Mesendoderm (in vitro differentiated cells): ENCODE results near the gene DOCK2.

ENCODE experiments used
- DNase-seq: peaks from one replicate; pipeline ENCODE4 v3.0.0; 2013
- H2AK5ac ChIP-seq: 2 replicates; pipeline ENCODE4 v1.6.1; 2013; ENCODE audit warnings: low read length, inconsistent platforms
- H2BK120ac ChIP-seq: 2 replicates; pipeline ENCODE4 v1.6.1; 2013; ENCODE audit warnings: low read depth, mild to moderate bottlenecking, low read length, moderate library complexity, mixed read lengths
- H2BK15ac ChIP-seq: replicated peaks from 2 replicates; pipeline ENCODE4 v1.6.1; 2013; ENCODE audit warnings: low read depth, mild to moderate bottlenecking, moderate library complexity
- H2BK5ac ChIP-seq: 2 replicates; pipeline ENCODE4 v1.6.1; 2013; ENCODE audit warnings: low read length, inconsistent platforms
- H3K18ac ChIP-seq: 2 replicates; pipeline ENCODE4 v1.6.1; 2013; ENCODE audit warnings: mild to moderate bottlenecking, low read length, mixed read lengths
- H3K23ac ChIP-seq: one replicate; pipeline ENCODE4 v1.6.1; 2013; ENCODE audit warnings: low read length
- H3K27ac ChIP-seq: 2 replicates; pipeline ENCODE4 v1.5.1; 2013; ENCODE audit warnings: low read depth, mild to moderate bottlenecking, inconsistent platforms, low read length, moderate library complexity
- H3K27me3 ChIP-seq: 2 replicates; pipeline ENCODE4 v1.6.1; 2013; ENCODE audit warnings: low read length, control low read depth, mild to moderate bottlenecking, inconsistent platforms; ENCODE audit not compliant: insufficient read depth, poor library complexity
- H3K36me3 ChIP-seq: 2 replicates; pipeline ENCODE4 v1.6.1; 2013; ENCODE audit warnings: low read length, inconsistent platforms; ENCODE audit not compliant: control insufficient read depth, insufficient read depth
- H3K4ac ChIP-seq: one replicate; pipeline ENCODE4 v1.6.1; 2013; ENCODE audit warnings: low read depth, mild to moderate bottlenecking, low read length, moderate library complexity
- H3K4me1 ChIP-seq: 2 replicates; pipeline ENCODE4 v1.6.1; 2013; ENCODE audit warnings: low read depth, low read length, inconsistent platforms; ENCODE audit not compliant: control insufficient read depth
- H3K4me2 ChIP-seq: 2 replicates; pipeline ENCODE4 v1.6.1; 2013; ENCODE audit warnings: low read length
- H3K4me3 ChIP-seq: 2 replicates; pipeline ENCODE4 v1.5.1; 2013; ENCODE audit warnings: mild to moderate bottlenecking, low read length
- H3K56ac ChIP-seq: one replicate; pipeline ENCODE4 v1.6.1; 2013; ENCODE audit warnings: low read length
- H3K79me1 ChIP-seq: 2 replicates; pipeline ENCODE4 v1.6.1; 2013; ENCODE audit warnings: low read length, inconsistent platforms
- H3K79me2 ChIP-seq: 2 replicates; pipeline ENCODE4 v1.6.1; 2013; ENCODE audit warnings: mild to moderate bottlenecking, low read length; ENCODE audit not compliant: control insufficient read depth, insufficient read depth
- H3K9ac ChIP-seq: 2 replicates; pipeline ENCODE4 v1.6.1; 2013; ENCODE audit warnings: low read length, inconsistent platforms
- H4K5ac ChIP-seq: one replicate; pipeline ENCODE4 v1.6.1; 2013; ENCODE audit warnings: low read length
- H4K8ac ChIP-seq: one replicate; pipeline ENCODE4 v1.6.1; 2013; ENCODE audit warnings: low read depth, mild to moderate bottlenecking, control low read depth, low read length, moderate library complexity
- WGBS: extraction: QIAGEN DNeasy Blood & Tissue Kit; methylation state at CpG from one replicate; pipeline ENCODE4 v1.1.7; 2013; ENCODE audit warnings: low lambda C conversion rate, missing lambda C conversion rate; ENCODE audit not compliant: insufficient coverage; ENCODE audit errors: extremely low coverage; 5-methylcytosine and 5-hydroxymethylcytosine counted together

The DOCK2 gene

GRCh38 chr5:169918228-169918627, 281.2 kb downstream of the DOCK2 start:
- Histone ChIP-seq H3K4me2 (no peak overlapping the region), H3K79me1 (no peaks in the 10 kb centered on the region), H3K27ac (no peak overlapping the region), H3K36me3 (no peaks in the 10 kb centered on the region), H2BK5ac (no peak overlapping the region), H3K23ac (no peak overlapping the region), H2BK15ac (no peak overlapping the region), H3K27me3 (no peaks in the 10 kb centered on the region), H2AK5ac (no peak overlapping the region), H3K4me1 (no peaks in the 10 kb centered on the region), H4K5ac (no peak overlapping the region), H3K56ac (no peak overlapping the region), H3K4ac (no peak overlapping the region), H3K9ac (no peak overlapping the region), H4K8ac (no peak overlapping the region), H2BK120ac (no peak overlapping the region), H3K79me2 (no peaks in the 10 kb centered on the region), H3K4me3 (no peak overlapping the region), H3K18ac (no peak overlapping the region)
- no peak for DNase-seq
- WGBS, result no CpG with 5 or more reads among the region's 2 CpGs

- Histone ChIP-seq H4K8ac (no peak overlapping the region), H3K9ac (no peak overlapping the region), H2AK5ac (no peak overlapping the region), H3K4me1 (no peaks in the 10 kb centered on the region), H4K5ac (no peak overlapping the region), H3K23ac (no peak overlapping the region), H3K27me3 (no peaks in the 10 kb centered on the region), H3K36me3 (no peaks in the 10 kb centered on the region), H3K56ac (no peak overlapping the region), H3K79me1 (no peaks in the 10 kb centered on the region), H3K27ac (no peak overlapping the region), H3K18ac (no peak overlapping the region), H3K79me2 (no peaks in the 10 kb centered on the region), H3K4me3 (no peak overlapping the region), H3K4ac (no peak overlapping the region), H2BK5ac (no peak overlapping the region), H2BK120ac (no peak overlapping the region), H3K4me2 (no peak overlapping the region), H2BK15ac (no peak overlapping the region)
- DNase-seq, result no peak
- WGBS, result no CpG with 5 or more reads among the region's 3 CpGs
These were observed 283.4 kb downstream of the DOCK2 start for GRCh38 chr5:169920474-169920873.

- no peak overlapping the region for H3K9ac ChIP-seq
- H3K27ac ChIP-seq, result no peak overlapping the region
- no peaks in the 10 kb centered on the region for H3K36me3 ChIP-seq
- H4K8ac ChIP-seq, result no peak overlapping the region
- no peaks in the 10 kb centered on the region for H3K79me1 ChIP-seq
- no peak overlapping the region for H3K56ac ChIP-seq
- peak; percentile 27 for DNase-seq
- no peak overlapping the region for H3K4ac ChIP-seq
- H3K23ac ChIP-seq, result no peak overlapping the region
- no peak overlapping the region for H4K5ac ChIP-seq
- no peak overlapping the region for H3K4me3 ChIP-seq
- H3K4me1 ChIP-seq, result no peaks in the 10 kb centered on the region
- WGBS, result no CpG with 5 or more reads among the region's 3 CpGs
- H2BK5ac ChIP-seq, result no peak overlapping the region
- H2BK15ac ChIP-seq, result no peak overlapping the region
- no peak overlapping the region for H3K18ac ChIP-seq
- H2BK120ac ChIP-seq, result no peak overlapping the region
- no peaks in the 10 kb centered on the region for H3K27me3 ChIP-seq
- H3K4me2 ChIP-seq, result no peak overlapping the region
- H3K79me2 ChIP-seq, result no peaks in the 10 kb centered on the region
- H2AK5ac ChIP-seq, result no peak overlapping the region
These were observed 284.3 kb downstream of the DOCK2 start for GRCh38 chr5:169921384-169921783.

DNA sequence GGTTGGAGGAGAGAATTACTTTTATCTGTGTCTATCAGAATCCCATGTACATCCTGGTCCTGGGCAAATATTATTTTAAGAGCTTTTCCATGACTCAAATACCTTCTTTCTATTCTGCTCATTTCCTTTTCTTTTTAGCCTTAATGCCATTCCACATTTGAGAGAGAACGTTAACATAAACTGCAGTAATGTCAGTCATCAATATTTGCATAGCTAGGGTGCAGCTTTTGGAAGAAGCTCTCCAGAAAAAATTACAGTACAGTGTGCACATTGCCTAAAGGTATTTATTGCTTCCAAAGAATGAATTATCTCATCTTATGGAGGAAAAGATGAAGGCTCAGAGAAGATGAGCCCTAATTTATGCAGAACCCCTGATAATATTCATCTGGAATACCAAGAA, 284.9 kb downstream of the DOCK2 start:
- H3K4me1 ChIP-seq, result no peaks in the 10 kb centered on the region
- H2BK5ac ChIP-seq, result no peak overlapping the region
- H3K4me3 ChIP-seq, result no peak overlapping the region
- H2AK5ac ChIP-seq, result no peak overlapping the region
- no peaks in the 10 kb centered on the region for H3K27me3 ChIP-seq
- H3K4me2 ChIP-seq, result no peak overlapping the region
- no peak overlapping the region for H4K8ac ChIP-seq
- no peak overlapping the region for H4K5ac ChIP-seq
- no peak for DNase-seq
- no peaks in the 10 kb centered on the region for H3K79me2 ChIP-seq
- no peak overlapping the region for H3K27ac ChIP-seq
- H3K79me1 ChIP-seq, result no peaks in the 10 kb centered on the region
- WGBS, result no CpG with 5 or more reads among the region's 1 CpG
- no peak overlapping the region for H3K56ac ChIP-seq
- no peak overlapping the region for H3K23ac ChIP-seq
- H2BK15ac ChIP-seq, result no peak overlapping the region
- no peak overlapping the region for H3K18ac ChIP-seq
- H2BK120ac ChIP-seq, result no peak overlapping the region
- no peak overlapping the region for H3K4ac ChIP-seq
- no peaks in the 10 kb centered on the region for H3K36me3 ChIP-seq
- no peak overlapping the region for H3K9ac ChIP-seq

- Histone ChIP-seq H3K4me1 (no peaks in the 10 kb centered on the region), H3K79me2 (no peaks in the 10 kb centered on the region), H2BK5ac (no peak overlapping the region), H3K36me3 (no peaks in the 10 kb centered on the region), H3K4me2 (no peak overlapping the region), H3K56ac (no peak overlapping the region), H3K23ac (no peak overlapping the region), H2BK120ac (no peak overlapping the region), H3K4ac (no peak overlapping the region), H3K4me3 (no peak overlapping the region), H3K27ac (no peak overlapping the region), H2BK15ac (no peak overlapping the region), H3K9ac (no peak overlapping the region), H4K8ac (no peak overlapping the region), H4K5ac (no peak overlapping the region), H3K79me1 (no peaks in the 10 kb centered on the region), H3K18ac (no peak overlapping the region), H2AK5ac (no peak overlapping the region), H3K27me3 (no peaks in the 10 kb centered on the region)
- DNase-seq, result no peak
- no CpG with 5 or more reads among the region's 1 CpG for WGBS
These were observed 285.4 kb downstream of the DOCK2 start for GRCh38 chr5:169922474-169922873.

- no peaks in the 10 kb centered on the region for H3K4me1 ChIP-seq
- H3K27ac ChIP-seq, result no peak overlapping the region
- H3K18ac ChIP-seq, result no peak overlapping the region
- H4K5ac ChIP-seq, result no peak overlapping the region
- no CpG with 5 or more reads among the region's 1 CpG for WGBS
- H3K79me2 ChIP-seq, result no peaks in the 10 kb centered on the region
- no peak overlapping the region for H3K4ac ChIP-seq
- no peak overlapping the region for H3K4me2 ChIP-seq
- no peak overlapping the region for H3K56ac ChIP-seq
- H3K23ac ChIP-seq, result no peak overlapping the region
- no peaks in the 10 kb centered on the region for H3K79me1 ChIP-seq
- no peak overlapping the region for H2BK15ac ChIP-seq
- no peaks in the 10 kb centered on the region for H3K27me3 ChIP-seq
- H4K8ac ChIP-seq, result no peak overlapping the region
- DNase-seq, result no peak
- no peaks in the 10 kb centered on the region for H3K36me3 ChIP-seq
- no peak overlapping the region for H2AK5ac ChIP-seq
- H2BK120ac ChIP-seq, result no peak overlapping the region
- H2BK5ac ChIP-seq, result no peak overlapping the region
- no peak overlapping the region for H3K9ac ChIP-seq
- H3K4me3 ChIP-seq, result no peak overlapping the region
These were observed 286.9 kb downstream of the DOCK2 start for GRCh38 chr5:169923988-169924387.
